Right cardiac atrium (tissue), 5 donors: ENCODE measurements around the gene PLXNA2. TPM values are rescaled to one million over a fixed set of nuclear protein-coding genes. Genes with fewer than 3 reads are reported as not detected.

ENCODE experiments used
- ATAC-seq, 2 donors: fragments of 200-7000 bp; cut with Tn5 transposase; one replicate each; pipeline versions ENCODE4 v1.8.0 to v1.9.1; 2020; ENCODE audit warnings: moderate library complexity in 2 of 2, mild to moderate bottlenecking in 1 of 2
- DNase-seq, 3 donors: peaks; one replicate each; pipeline ENCODE4 v3.0.0-alpha.2; 2020
- H3K27ac ChIP-seq: one replicate; pipeline ENCODE4 v1.5.1; 2013; ENCODE audit warnings: mild to moderate bottlenecking, low read length, control low read depth, moderate library complexity
- H3K27me3 ChIP-seq: one replicate; pipeline ENCODE4 v1.6.1; 2013; ENCODE audit not compliant: control insufficient read depth, insufficient read depth
- H3K4me1 ChIP-seq: one replicate; pipeline ENCODE4 v1.6.1; 2013; ENCODE audit warnings: low read length; ENCODE audit not compliant: control insufficient read depth, insufficient read depth
- H3K4me3 ChIP-seq: one replicate; pipeline ENCODE4 v1.5.1; 2013; ENCODE audit warnings: low read length, control low read depth
- H3K9me3 ChIP-seq: one replicate; pipeline ENCODE4 v1.6.1; 2013; ENCODE audit warnings: low read length; ENCODE audit not compliant: control insufficient read depth
- WGBS: extraction: QIAGEN DNeasy Blood & Tissue Kit; methylation state at CpG from one replicate; pipeline ENCODE4 v1.1.7; 2013; 5-methylcytosine and 5-hydroxymethylcytosine counted together
- intact Hi-C, 4 donors: fragments of 100-400 bp; cut with DNase I; formaldehyde crosslinking; loops; one replicate each; pipeline versions ENCODE4 v1.11.0 to v1.14.0; 2022 to 2023
- polyA plus RNA-seq: library from polyadenylated mRNA; stranded (reverse); fragments of 200-250 nt; gene quantifications from one replicate; pipeline ENCODE4 v1.2.3, GENCODE V29; 2013
- total RNA-seq, 4 donors: library from RNA; stranded (reverse); fragmentation: NEBNext Ultra II Directional; extraction: Animal tissue kit (Norgen Biotek cat#: 25700); gene quantifications; one replicate each; pipeline ENCODE4 v1.2.1, GENCODE V29; 2021
- donor health status: healthy with polysubstance abuse.
- donor health status: DM: no; HTN: yes; CAD: no.
- donor health status: DM: no; HTN: no; CAD: no.
- donor health status: DM: no; HTN: yes; CAD: no; lungs with severe emphysema.
- donor health status: DM: yes; HTN: yes; CAD: no.

Gene PLXNA2
- total and polyA plus RNA-seq, 5 donors: 7.3 to 26.6 (median 16.4) TPM

- WGBS: 53% methylated on average over 1 of the region's 1 CpG
- ATAC-seq (no peak), DNase-seq (no peak)
- no peaks in the 10 kb centered on the region for H3K4me1 ChIP-seq
- no peaks in the 10 kb centered on the region for H3K27me3 ChIP-seq
- intact Hi-C loops: no loop called here
- H3K4me3 ChIP-seq: no peak overlapping the region
- H3K27ac ChIP-seq: no peak overlapping the region
- H3K9me3 ChIP-seq: no peaks in the 10 kb centered on the region
Observed at GRCh38 chr1:208278638-208279037, 34.5 kb upstream of the PLXNA2 start.

- DNase-seq (no peak), ATAC-seq (no peak)
- Histone ChIP-seq H3K4me3 (no peak overlapping the region), H3K4me1 (no peaks in the 10 kb centered on the region), H3K9me3 (no peaks in the 10 kb centered on the region), H3K27me3 (no peaks in the 10 kb centered on the region), H3K27ac (no peak overlapping the region)
- intact Hi-C loops: no loop called here
- WGBS: 91% methylated on average over 3 of the region's 3 CpGs
Observed at GRCh38 chr1:208276757-208277435, 32.7 kb upstream of the PLXNA2 start.

GRCh38 chr1:208275083-208275482, 30.9 kb upstream of the PLXNA2 start:
- Histone ChIP-seq H3K27ac (no peak overlapping the region), H3K27me3 (no peaks in the 10 kb centered on the region), H3K4me3 (no peak overlapping the region), H3K9me3 (no peaks in the 10 kb centered on the region), H3K4me1 (no peaks in the 10 kb centered on the region)
- ATAC-seq (no peak), DNase-seq (no peak)
- intact Hi-C loops: no loop called here
- 88% methylated on average over 2 of the region's 2 CpGs for WGBS

GRCh38 chr1:208273386-208274017, 29.3 kb upstream of the PLXNA2 start:
- peaks cover 3% of the 10 kb centered on the region for H3K4me1 ChIP-seq
- H3K27ac ChIP-seq: no peak overlapping the region
- H3K27me3 ChIP-seq: no peaks in the 10 kb centered on the region
- 89% methylated on average over 6 of the region's 6 CpGs for WGBS
- DNase-seq (no peak), ATAC-seq (no peak)
- H3K9me3 ChIP-seq: no peaks in the 10 kb centered on the region
- intact Hi-C loops: no loop called here
- H3K4me3 ChIP-seq: no peak overlapping the region

- no peak for DNase-seq
- intact Hi-C loops: no loop called here
- Histone ChIP-seq H3K9me3 (no peaks in the 10 kb centered on the region), H3K27me3 (no peaks in the 10 kb centered on the region), H3K4me1 (peaks cover 3% of the 10 kb centered on the region), H3K27ac (no peak overlapping the region), H3K4me3 (no peak overlapping the region)
- 91% methylated on average over 1 of the region's 1 CpG for WGBS
- ATAC-seq: no peak
Observed at GRCh38 chr1:208272713-208273112, 28.5 kb upstream of the PLXNA2 start.

GRCh38 chr1:208272311-208272710, 28.1 kb upstream of the PLXNA2 start:
- H3K27me3 ChIP-seq: no peaks in the 10 kb centered on the region
- H3K4me1 ChIP-seq: peaks cover 3% of the 10 kb centered on the region
- ATAC-seq: no peak
- H3K27ac ChIP-seq: no peak overlapping the region
- WGBS: 62% methylated on average over 2 of the region's 2 CpGs
- H3K4me3 ChIP-seq: no peak overlapping the region
- intact Hi-C loops: no loop called here
- no peaks in the 10 kb centered on the region for H3K9me3 ChIP-seq
- no peak for DNase-seq

- Histone ChIP-seq H3K4me1 (peaks cover 3% of the 10 kb centered on the region), H3K27ac (no peak overlapping the region), H3K9me3 (no peaks in the 10 kb centered on the region), H3K27me3 (no peaks in the 10 kb centered on the region), H3K4me3 (no peak overlapping the region)
- DNase-seq (no peak), ATAC-seq (no peak)
- WGBS: 85% methylated on average over 3 of the region's 3 CpGs
- intact Hi-C loops: no loop called here
Observed at GRCh38 chr1:208271236-208271635, 27.1 kb upstream of the PLXNA2 start.

GRCh38 chr1:208270651-208271141, 26.5 kb upstream of the PLXNA2 start:
- H3K4me3 ChIP-seq: no peak overlapping the region
- H3K9me3 ChIP-seq: no peaks in the 10 kb centered on the region
- H3K4me1 ChIP-seq: peaks cover 3% of the 10 kb centered on the region
- intact Hi-C loops: no loop called here
- no peak overlapping the region for H3K27ac ChIP-seq
- WGBS: 66% methylated on average over 2 of the region's 2 CpGs
- DNase-seq (no peak), ATAC-seq (no peak)
- no peaks in the 10 kb centered on the region for H3K27me3 ChIP-seq

- WGBS: 36% methylated on average over 6 of the region's 6 CpGs
- DNase-seq (no peak), ATAC-seq (peak in 1 of 2 donors; percentile 39)
- Histone ChIP-seq H3K9me3 (no peaks in the 10 kb centered on the region), H3K4me1 (peaks cover 3% of the 10 kb centered on the region), H3K27ac (no peak overlapping the region), H3K27me3 (no peaks in the 10 kb centered on the region), H3K4me3 (no peak overlapping the region)
- intact Hi-C loops: no loop called here
Observed at GRCh38 chr1:208269338-208269666, 25.1 kb upstream of the PLXNA2 start.

- no peaks in the 10 kb centered on the region for H3K27me3 ChIP-seq
- DNase-seq (peak in 1 of 3 donors; percentile 71), ATAC-seq (no peak)
- H3K9me3 ChIP-seq: no peaks in the 10 kb centered on the region
- intact Hi-C loops: no loop called here
- WGBS: 58% methylated on average over 9 of the region's 9 CpGs
- H3K4me1 ChIP-seq: peaks cover 3% of the 10 kb centered on the region
- no peak overlapping the region for H3K4me3 ChIP-seq
- no peak overlapping the region for H3K27ac ChIP-seq
Observed at GRCh38 chr1:208268541-208269337, 24.6 kb upstream of the PLXNA2 start.

GRCh38 chr1:208265525-208265924, 21.3 kb upstream of the PLXNA2 start:
- H3K4me3 ChIP-seq: no peak overlapping the region
- DNase-seq (no peak), ATAC-seq (no peak)
- 74% methylated on average over 3 of the region's 3 CpGs for WGBS
- no peak overlapping the region for H3K27ac ChIP-seq
- peaks cover 3% of the 10 kb centered on the region for H3K4me1 ChIP-seq
- intact Hi-C loops: no loop called here
- no peaks in the 10 kb centered on the region for H3K27me3 ChIP-seq
- H3K9me3 ChIP-seq: no peaks in the 10 kb centered on the region
